ENCODE results near the gene GJA1.

GJA1 gene

GRCh38 chr6:121497970-121498375, 62.5 kb downstream of the GJA1 start:
- DNase-seq, result no peak

- no peak for DNase-seq
Measured at GRCh38 chr6:121498481-121499276, 63.2 kb downstream of the GJA1 start.

All from RPMI8226 (cell line).